K562 (cell line): ENCODE measurements around the gene STEAP1B. TPM values are rescaled to one million over a fixed set of nuclear protein-coding genes. Genes with fewer than 3 reads are reported as not detected.

Experiments
- CBFB ChIP-seq: sonication (generic); formaldehyde crosslinking; IDR thresholded peaks from 2 replicates; pipeline ENCODE4 v1.4.0; 2020; ENCODE audit warnings: mild to moderate bottlenecking, missing genetic modification reagents
- CHAMP1 ChIP-seq: fragments of 450-650 bp; IDR thresholded peaks from 2 replicates; pipeline ENCODE4 v1.6.1; 2016; ENCODE audit warnings: mild to moderate bottlenecking
- CTBP1 ChIP-seq: fragments of 450-650 bp; IDR thresholded peaks from 2 replicates; pipeline ENCODE4 v1.6.1; 2016; ENCODE audit warnings: borderline replicate concordance
- E2F3 ChIP-seq: fragments of 250-450 bp; sonication (Bioruptor Pico); IDR thresholded peaks from 2 replicates; pipeline ENCODE4 v1.4.0; 2020; ENCODE audit warnings: mild to moderate bottlenecking
- HDAC8 ChIP-seq: fragments of 450-650 bp; IDR thresholded peaks from 2 replicates; pipeline ENCODE4 v1.6.1; 2016; ENCODE audit warnings: mild to moderate bottlenecking, missing genetic modification characterization, moderate library complexity, missing compliant biosample characterization
- PTBP1 ChIP-seq: fragments of 200-400 bp; formaldehyde crosslinking; IDR thresholded peaks from 2 replicates; pipeline ENCODE4 v1.6.1; 2017; ENCODE audit warnings: low read depth, low read length
- RREB1 ChIP-seq: fragments of 250-450 bp; sonication (Bioruptor Pico); IDR thresholded peaks from 2 replicates; pipeline ENCODE4 v1.4.0; 2020
- TAF9B ChIP-seq: fragments of 450-650 bp; IDR thresholded peaks from 2 replicates; pipeline ENCODE4 v1.6.1; 2018; ENCODE audit warnings: mild to moderate bottlenecking; ENCODE audit not compliant: partially characterized antibody
- ZFP36 ChIP-seq: fragments of 150-350 bp; IDR thresholded peaks from 2 replicates; pipeline ENCODE4 v1.6.1; 2018; ENCODE audit warnings: low read length, low read depth; ENCODE audit not compliant: partially characterized antibody
- ZKSCAN1 ChIP-seq: fragments of 150-350 bp; IDR thresholded peaks from 2 replicates; pipeline ENCODE4 v1.6.1; 2016; ENCODE audit warnings: low read depth, low read length
- ZNF263 ChIP-seq: sonication (generic); formaldehyde crosslinking; IDR thresholded peaks from 2 replicates; pipeline ENCODE4 v1.8.0; 2022; ENCODE audit warnings: mild to moderate bottlenecking, missing genetic modification reagents, borderline replicate concordance
- ZNF778 ChIP-seq: fragments of 450-650 bp; formaldehyde crosslinking; IDR thresholded peaks from 2 replicates; pipeline ENCODE4 v1.4.0; 2020; ENCODE audit warnings: mild to moderate bottlenecking, moderate library complexity
- polyA plus RNA-seq, 8 experiments: library from polyadenylated mRNA; depleted of rRNA in 4 of 8; stranded (reverse) in 5 of 8; unstranded in 3 of 8; fragments of >200 nt; fragmentation: Nextera tagmentation in 2 of 8; fragmentation: Illumina TruSeq in 1 of 8; extraction: Ambion mirVana in 2 of 8; extraction: Trizol in 1 of 8; gene quantifications; 2 replicates each; pipeline versions ENCODE4 v1.2.1 to v1.2.3, GENCODE V29; 2011 to 2014; ENCODE audit warnings: inconsistent platforms in 1 of 8, missing spikeins in 1 of 8
- total RNA-seq, 7 experiments: library from RNA; depleted of rRNA in 6 of 7; stranded (reverse); fragments of >200 nt in 6 of 7; fragmentation: Illumina TruSeq in 2 of 7; extraction: Trizol in 2 of 7; gene quantifications; 2 replicates each; pipeline versions ENCODE4 v1.2.1 to v1.2.3, GENCODE V29; 2011 to 2021; ENCODE audit warnings: low replicate concordance in 1 of 7
- TF ChIP-seq, protein P1 (sequence below), 2 experiments: fragments of 450-650 bp in 1 of 2; IDR thresholded peaks; 2 replicates each; pipeline ENCODE4 v1.6.1; 2011 to 2017; ENCODE audit warnings: low read depth in 2 of 2, antibody characterized with exemption in 1 of 2, borderline replicate concordance in 1 of 2, low read length in 1 of 2, mild to moderate bottlenecking in 1 of 2, mixed read lengths in 1 of 2; ENCODE audit not compliant: control insufficient read depth in 1 of 2
- TF ChIP-seq, protein P2 (sequence below): sonication (generic); formaldehyde crosslinking; IDR thresholded peaks from 2 replicates; pipeline ENCODE4 v1.8.0; 2022; ENCODE audit warnings: missing genetic modification reagents, mild to moderate bottlenecking, moderate library complexity, borderline replicate concordance

Gene STEAP1B
- total and polyA plus RNA-seq, 9 of the 15 experiments (the other 6 are each of a cell fraction or from before 2014, with no cell fraction given), result 20.0 to 38.5 (median 30.6) TPM

DNA sequence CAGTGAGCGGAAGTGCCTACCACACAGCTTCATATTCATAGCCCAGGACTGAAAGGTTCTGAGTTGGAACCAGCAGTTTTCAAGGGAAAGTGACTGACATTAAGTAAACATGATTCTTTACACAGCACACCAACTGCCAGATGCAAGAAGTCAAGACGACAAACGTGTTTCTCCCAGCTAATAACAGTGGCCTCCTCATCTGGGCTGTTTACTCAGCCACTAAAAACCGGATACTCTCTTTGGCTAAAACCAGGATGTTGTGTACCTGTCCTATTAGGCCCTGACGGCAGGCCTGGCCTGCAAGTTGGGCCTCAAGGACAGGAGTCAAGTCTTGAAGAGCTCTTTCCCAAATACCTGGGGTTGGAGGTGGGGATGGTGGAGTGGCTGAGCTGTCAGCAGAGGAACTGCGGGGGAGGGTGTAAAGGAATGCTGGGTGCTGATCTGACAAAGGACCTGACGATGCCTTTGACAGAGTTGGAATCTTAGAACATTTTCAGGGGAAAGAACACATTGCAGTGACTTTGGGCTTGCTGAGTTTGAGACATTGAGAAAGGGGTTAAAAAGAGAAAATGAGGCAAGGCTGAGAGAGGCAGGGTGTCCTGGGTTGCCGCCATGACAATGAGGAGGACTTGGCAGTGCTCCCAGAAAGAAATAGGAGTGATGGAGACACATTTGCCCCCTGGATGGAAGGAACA, 57.7 kb downstream of the STEAP1B start (continued):
- 0 out of 2 replicates have a peak, but pooled peaks have one; percentile 13 for TF ChIP-seq CTBP1
- no peak for TF ChIP-seq ZNF778 (CRISPR knock-in tag)
- no peak for TF ChIP-seq HDAC8 (tag)
- peak; percentile 64; the same call in 1 of the 2 replicates for TF ChIP-seq ZNF263 (CRISPR knock-in tag)
- no peak for TF ChIP-seq CHAMP1
- no peak for TF ChIP-seq PTBP1
- TF ChIP-seq RREB1 (CRISPR knock-in tag), result no peak
- TF ChIP-seq ZKSCAN1, result no peak
- TF ChIP-seq CBFB (CRISPR knock-in tag), result no peak
- TF ChIP-seq, protein P1, sequence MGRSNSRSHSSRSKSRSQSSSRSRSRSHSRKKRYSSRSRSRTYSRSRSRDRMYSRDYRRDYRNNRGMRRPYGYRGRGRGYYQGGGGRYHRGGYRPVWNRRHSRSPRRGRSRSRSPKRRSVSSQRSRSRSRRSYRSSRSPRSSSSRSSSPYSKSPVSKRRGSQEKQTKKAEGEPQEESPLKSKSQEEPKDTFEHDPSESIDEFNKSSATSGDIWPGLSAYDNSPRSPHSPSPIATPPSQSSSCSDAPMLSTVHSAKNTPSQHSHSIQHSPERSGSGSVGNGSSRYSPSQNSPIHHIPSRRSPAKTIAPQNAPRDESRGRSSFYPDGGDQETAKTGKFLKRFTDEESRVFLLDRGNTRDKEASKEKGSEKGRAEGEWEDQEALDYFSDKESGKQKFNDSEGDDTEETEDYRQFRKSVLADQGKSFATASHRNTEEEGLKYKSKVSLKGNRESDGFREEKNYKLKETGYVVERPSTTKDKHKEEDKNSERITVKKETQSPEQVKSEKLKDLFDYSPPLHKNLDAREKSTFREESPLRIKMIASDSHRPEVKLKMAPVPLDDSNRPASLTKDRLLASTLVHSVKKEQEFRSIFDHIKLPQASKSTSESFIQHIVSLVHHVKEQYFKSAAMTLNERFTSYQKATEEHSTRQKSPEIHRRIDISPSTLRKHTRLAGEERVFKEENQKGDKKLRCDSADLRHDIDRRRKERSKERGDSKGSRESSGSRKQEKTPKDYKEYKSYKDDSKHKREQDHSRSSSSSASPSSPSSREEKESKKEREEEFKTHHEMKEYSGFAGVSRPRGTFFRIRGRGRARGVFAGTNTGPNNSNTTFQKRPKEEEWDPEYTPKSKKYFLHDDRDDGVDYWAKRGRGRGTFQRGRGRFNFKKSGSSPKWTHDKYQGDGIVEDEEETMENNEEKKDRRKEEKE (IDR thresholded peaks at IDR 0.05; ENCODE audit: borderline replicate concordance in 1 of 2, control insufficient read depth in 1 of 2, low read depth in 2 of 2, low read length in 1 of 2), result no peak
- TF ChIP-seq, protein P2, sequence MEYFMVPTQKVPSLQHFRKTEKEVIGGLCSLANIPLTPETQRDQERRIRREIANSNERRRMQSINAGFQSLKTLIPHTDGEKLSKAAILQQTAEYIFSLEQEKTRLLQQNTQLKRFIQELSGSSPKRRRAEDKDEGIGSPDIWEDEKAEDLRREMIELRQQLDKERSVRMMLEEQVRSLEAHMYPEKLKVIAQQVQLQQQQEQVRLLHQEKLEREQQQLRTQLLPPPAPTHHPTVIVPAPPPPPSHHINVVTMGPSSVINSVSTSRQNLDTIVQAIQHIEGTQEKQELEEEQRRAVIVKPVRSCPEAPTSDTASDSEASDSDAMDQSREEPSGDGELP (CRISPR knock-in tag), result no peak
- no peak for TF ChIP-seq ZFP36
- no peak for TF ChIP-seq TAF9B
- TF ChIP-seq E2F3 (CRISPR knock-in tag), result no peak
